Erythroblast (primary cell): ENCODE results near the gene PCDHGB5.
"Not testable (repeated sequence)": the region's sequence is repeated elsewhere in the genome, so short reads cannot be mapped to it uniquely, and the experiment has no call there.

Experiments used
- DNase-seq, 2 experiments: peaks; one replicate each; lab custom pipeline; 2025; lab: John Stamatoyannopoulos, UW
- GATA1 ChIP-seq: IDR thresholded peaks from 2 replicates; pipeline ENCODE4 v1.6.1; 2011; ENCODE audit warnings: low read depth, mild to moderate bottlenecking, control low read depth, low read length, moderate library complexity
- POLR2A ChIP-seq: IDR thresholded peaks from 2 replicates; pipeline ENCODE4 v1.6.1; 2011; ENCODE audit warnings: mild to moderate bottlenecking, low read length

Gene PCDHGB5

GRCh38 chr5:141369994-141370848 lies 27.5 kb upstream of the PCDHGB5 start, which contains the start of gene PCDHGB3:
PCDHGB3 (plus strand) TSS chr5:141370242; CDS start chr5:141370395, 153 bp downstream.
- DNase-seq, result peak; percentile 4 to 8
- no peak for TF ChIP-seq GATA1
- no peak for TF ChIP-seq POLR2A

- TF ChIP-seq POLR2A, result no peak
- TF ChIP-seq GATA1, result no peak
Measured at GRCh38 chr5:141371572-141372475, 25.9 kb upstream of the PCDHGB5 start.

DNA sequence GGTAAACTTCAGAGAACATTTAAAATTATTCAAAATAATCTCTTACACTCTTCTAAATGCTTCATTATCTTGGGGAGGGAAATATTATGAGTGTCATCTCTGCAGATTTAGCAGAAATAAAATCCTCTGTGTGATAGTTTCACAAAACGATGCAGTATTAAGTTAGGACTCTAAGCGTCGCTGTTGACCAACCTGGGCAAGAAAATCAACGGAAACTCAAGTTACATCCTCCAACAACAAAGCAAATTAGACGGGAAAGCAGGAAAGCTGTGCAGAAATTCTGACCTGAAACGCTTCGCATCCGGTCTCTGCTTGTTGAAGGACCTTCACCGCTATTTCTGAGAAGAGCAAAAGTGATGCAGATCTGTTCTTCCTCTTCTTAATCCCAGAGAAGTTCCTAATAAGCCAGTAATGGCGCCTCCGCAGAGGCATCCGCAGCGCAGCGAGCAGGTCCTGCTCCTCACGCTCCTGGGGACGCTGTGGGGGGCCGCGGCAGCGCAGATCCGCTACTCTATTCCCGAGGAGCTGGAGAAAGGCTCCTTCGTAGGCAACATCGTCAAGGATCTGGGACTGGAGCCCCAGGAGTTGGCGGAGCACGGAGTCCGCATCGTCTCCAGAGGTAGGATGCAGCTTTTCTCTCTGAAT lies 24.0 kb upstream of the PCDHGB5 start, which contains the start of gene PCDHGA6:
TSS of gene PCDHGA6 (plus strand) at position 219 of the 645 bp plus-strand sequence. CDS start at position 412, 193 bp downstream.
- peak; percentile 3 to 10 for DNase-seq
- TF ChIP-seq POLR2A (no peak), GATA1 (no peak)

More at GRCh38 chr5:141371572-141372475, 25.9 kb upstream of the PCDHGB5 start:
- DNase-seq, result no peak

DNA sequence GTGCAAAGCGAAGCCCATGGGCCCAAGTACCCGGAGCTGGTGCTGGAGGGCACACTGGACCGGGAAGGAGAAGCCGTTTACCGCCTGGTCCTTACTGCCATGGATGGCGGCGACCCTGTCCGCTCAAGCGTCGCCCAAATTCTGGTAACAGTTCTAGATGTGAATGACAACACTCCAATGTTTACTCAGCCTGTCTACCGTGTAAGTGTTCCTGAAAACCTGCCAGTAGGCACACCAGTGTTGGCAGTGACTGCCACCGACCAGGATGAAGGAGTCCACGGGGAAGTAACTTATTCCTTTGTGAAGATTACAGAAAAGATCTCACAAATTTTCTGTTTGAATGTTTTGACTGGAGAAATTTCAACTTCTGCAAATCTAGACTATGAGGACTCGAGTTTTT lies 23.1 kb upstream of the PCDHGB5 start:
- DNase-seq, result no peak
- TF ChIP-seq GATA1 (no peak), POLR2A (no peak)

DNA sequence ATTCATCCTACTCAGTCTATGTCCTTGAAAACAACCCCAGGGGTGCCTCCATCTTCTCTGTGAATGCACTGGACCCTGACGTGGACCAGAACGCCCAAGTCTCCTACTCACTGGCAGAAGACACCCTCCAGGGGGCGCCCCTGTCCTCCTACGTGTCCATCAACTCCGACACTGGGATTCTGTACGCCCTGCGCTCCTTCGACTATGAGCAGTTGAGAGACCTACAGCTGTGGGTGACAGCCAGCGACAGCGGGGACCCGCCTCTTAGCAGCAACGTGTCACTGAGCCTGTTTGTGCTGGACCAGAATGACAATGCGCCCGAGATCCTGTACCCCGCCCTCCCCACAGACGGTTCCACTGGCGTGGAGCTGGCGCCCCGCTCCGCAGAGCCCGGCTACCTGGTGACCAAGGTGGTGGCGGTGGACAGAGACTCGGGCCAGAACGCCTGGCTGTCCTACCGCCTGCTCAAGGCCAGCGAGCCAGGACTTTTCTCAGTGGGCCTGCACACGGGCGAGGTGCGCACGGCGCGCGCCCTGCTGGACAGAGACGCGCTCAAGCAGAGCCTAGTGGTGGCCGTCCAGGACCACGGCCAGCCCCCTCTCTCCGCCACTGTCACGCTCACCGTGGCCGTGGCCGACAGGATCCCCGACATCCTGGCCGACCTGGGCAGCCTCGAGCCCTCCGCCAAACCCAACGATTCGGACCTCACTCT lies 22.1 kb upstream of the PCDHGB5 start:
- not testable (repeated sequence) for DNase-seq

DNA sequence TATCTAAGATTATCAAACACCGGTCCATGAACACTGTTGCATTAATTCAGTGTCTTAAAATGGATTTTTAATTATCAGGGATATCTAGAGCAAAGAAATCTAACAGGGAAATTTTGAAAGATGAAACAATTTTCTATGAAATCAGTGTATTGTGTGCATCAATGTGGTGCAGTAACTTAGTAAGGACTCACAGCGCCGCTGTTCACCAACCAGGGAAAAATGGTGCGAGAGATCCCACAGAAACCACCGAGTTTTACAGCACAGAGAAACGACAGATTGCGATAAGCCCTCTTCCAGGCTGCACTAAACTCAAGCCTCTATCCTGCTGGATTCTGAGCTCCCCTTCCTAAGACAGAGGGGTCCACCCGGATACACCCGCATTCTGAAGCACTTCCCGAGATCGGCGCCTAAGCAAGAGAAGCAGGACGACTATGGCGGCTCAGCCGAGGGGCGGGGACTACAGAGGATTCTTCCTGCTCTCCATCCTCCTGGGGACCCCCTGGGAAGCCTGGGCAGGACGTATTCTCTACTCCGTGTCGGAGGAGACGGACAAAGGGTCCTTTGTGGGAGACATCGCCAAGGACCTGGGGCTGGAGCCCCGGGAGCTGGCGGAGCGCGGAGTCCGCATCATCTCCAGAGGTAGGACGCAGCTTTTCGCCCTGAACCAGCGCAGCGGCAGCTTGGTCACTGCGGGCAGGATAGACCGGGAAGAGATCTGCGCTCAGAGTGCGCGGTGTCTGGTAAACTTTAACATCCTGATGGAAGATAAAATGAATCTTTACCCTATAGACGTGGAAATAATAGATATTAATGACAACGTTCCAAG lies 15.1 kb upstream of the PCDHGB5 start, which contains the start of gene PCDHGA7:
TSS of gene PCDHGA7 (plus strand) at position 274 of the 826 bp plus-strand sequence. CDS start at position 432, 158 bp downstream.
- no peak for TF ChIP-seq POLR2A
- TF ChIP-seq GATA1, result no peak

GRCh38 chr5:141383345-141383744 lies 14.4 kb upstream of the PCDHGB5 start:
- TF ChIP-seq POLR2A (no peak), GATA1 (no peak)
- no peak for DNase-seq

More for the DNA sequence above, 15.1 kb upstream of the PCDHGB5 start, which contains the start of gene PCDHGA7:
- no peak for DNase-seq

- TF ChIP-seq GATA1 (no peak), POLR2A (no peak)
- no peak for DNase-seq
Measured at GRCh38 chr5:141384471-141385267, 13.1 kb upstream of the PCDHGB5 start.

DNA sequence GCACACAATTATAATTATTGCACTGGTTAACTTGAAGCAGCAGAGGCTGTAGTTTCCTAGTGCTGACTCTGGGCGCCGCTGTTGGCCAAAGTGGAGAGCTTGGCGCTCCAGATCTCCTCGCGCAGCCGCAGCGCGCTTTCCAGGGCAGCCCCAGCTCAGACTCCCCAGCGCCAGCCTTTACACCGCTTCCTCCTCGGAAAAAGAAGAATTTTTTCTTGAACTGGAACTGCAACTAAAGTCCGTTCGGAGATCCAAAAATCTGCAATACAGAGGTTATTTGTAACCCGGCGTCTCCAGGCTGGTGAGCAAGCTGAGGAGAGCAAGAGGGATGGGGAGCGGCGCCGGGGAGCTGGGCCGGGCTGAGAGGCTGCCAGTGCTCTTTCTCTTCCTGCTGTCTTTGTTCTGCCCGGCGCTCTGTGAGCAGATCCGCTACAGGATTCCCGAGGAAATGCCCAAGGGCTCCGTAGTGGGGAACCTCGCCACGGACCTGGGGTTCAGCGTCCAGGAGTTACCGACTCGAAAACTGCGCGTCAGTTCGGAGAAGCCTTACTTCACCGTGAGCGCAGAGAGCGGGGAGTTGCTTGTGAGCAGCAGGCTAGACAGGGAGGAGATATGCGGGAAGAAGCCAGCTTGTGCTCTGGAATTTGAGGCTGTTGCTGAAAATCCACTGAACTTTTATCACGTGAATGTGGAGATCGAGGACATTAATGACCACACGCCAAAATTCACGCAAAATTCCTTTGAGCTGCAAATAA lies 10.0 kb upstream of the PCDHGB5 start, which contains the start of gene PCDHGB4:
TSS of gene PCDHGB4 (plus strand) at position 142 of the 755 bp plus-strand sequence. CDS start at position 329, 187 bp downstream.
- DNase-seq, result peak in 1 of 2 experiments; percentile 12

GRCh38 chr5:141388661-141389060 lies 9.1 kb upstream of the PCDHGB5 start:
- no peak for DNase-seq
- TF ChIP-seq GATA1, result no peak
- TF ChIP-seq POLR2A, result no peak
